Dermis microvascular lymphatic vessel endothelial cell (primary cell): Measurements from ENCODE around the gene CD244. TPM values are rescaled to one million over a fixed set of nuclear protein-coding genes. Genes with fewer than 3 reads are reported as not detected.

ENCODE experiments used
- DNase-seq, 2 donors: peaks; one replicate each; pipeline versions ENCODE4 v3.0.0 to v3.0.0-alpha.2; 2010; ENCODE audit warnings: low read depth in 2 of 2
- total RNA-seq: library from RNA; depleted of rRNA; stranded (reverse); fragments of >200 nt; gene quantifications from 2 replicates; pipeline ENCODE4 v1.2.1, GENCODE V29; 2014

CD244 gene
- total RNA-seq, 1 donor from 2014 or later: not detected

DNA sequence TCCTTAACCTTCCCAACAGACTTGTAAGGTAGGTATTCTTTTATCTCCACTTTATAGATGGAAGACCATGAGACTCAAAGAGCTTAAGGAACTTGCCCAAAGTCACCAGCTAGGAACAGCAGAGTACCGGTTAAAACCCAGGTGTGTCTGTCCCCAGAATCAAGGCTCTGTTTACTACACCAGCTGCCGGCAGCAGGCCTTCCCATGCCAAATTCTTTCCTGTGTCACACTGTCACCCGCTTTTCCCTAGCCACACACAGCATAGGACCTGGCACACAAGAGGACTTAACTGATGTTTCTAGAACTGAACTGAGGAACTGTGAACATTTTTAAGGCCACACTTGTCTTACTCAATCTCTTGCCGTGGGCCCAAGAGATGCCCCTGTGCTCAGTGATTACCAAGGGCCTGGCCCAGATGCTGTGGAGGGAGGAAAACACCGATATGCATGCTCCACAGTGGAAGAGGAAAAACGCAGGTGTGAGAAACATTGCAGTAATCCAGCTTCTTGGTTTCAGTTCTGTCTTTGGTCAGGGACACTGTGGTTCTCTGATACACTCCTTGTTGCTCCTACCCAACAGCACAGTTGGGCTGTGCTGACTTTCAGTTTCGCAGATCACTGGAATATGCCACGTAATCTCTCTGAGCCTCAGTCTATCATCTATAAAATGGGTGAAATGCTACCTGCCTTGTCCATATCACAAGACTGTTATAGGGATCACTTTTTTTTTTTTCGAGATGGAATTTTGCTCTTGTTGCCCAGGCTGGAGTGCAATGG is 80.6 kb downstream of the CD244 start:
- no peak for DNase-seq

DNA sequence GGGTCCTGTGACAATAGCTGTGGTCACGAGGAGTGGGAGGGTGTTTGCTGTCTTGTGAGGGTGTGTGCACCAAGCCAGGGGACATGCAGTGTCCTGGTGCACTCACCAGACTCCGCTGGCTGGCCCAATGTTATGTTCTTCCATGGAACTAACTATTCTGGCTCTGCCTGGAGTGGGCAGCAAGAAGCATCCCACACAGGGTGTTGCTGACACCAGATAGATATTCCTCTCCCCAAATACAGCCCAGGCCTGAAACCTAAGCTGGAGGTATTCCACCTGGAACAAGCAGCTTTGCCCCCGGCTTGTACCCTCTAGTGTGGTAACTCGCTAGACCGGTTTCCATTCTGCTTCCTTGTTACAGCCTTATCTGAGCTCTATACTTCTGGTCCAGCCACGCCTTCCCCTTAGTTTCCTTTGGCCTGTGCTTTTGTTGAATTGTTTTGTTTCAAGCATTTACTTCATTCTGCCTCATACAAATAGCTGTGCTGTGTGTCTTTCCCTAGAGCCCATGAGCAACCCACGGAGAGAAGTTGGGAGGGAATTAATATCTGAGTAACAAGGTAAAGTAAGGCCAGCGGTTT is 81.4 kb downstream of the CD244 start:
- DNase-seq: no peak

DNA sequence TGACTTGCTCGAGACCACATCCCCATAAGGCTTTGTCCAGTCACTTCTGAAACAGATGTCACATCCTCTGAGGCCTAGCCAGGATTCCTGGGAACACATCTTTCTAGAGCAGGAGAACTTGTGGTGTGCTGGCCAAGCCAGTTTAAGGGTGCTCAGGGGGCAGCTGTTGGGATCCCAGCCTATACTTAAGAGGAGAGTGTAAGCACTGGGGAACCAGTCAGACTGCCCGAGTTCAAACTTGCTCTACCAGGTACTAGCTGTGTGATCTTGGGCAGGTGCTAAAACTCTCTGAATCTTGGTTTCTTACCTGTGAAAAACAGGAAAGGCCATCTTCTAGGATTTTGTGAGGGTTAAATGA is 82.3 kb downstream of the CD244 start:
- no peak for DNase-seq

Other genes starting within 250 kb of the CD244 start
- gene SLAMF1, start 215.8 kb downstream of the CD244 start, total RNA-seq: under 0.01 and 0.13 TPM in 2 replicates
- gene CD48, start 151.1 kb downstream of the CD244 start, total RNA-seq: not detected in 2 replicates
- not detected in 2 replicates for gene SLAMF7, start 123.6 kb downstream of the CD244 start, total RNA-seq
- not detected in 2 replicates for gene LY9, start 66.7 kb downstream of the CD244 start, total RNA-seq
- gene ITLN1, start 22.3 kb upstream of the CD244 start, total RNA-seq: not detected in 2 replicates
- not detected in 2 replicates for gene ITLN2, start 91.9 kb upstream of the CD244 start, total RNA-seq
- gene F11R, start 158.3 kb upstream of the CD244 start, total RNA-seq: 92.2 and 191 TPM in 2 replicates
- gene TSTD1, start 176.1 kb upstream of the CD244 start, total RNA-seq: 6.0 and 6.7 TPM in 2 replicates
- gene USF1, start 183.1 kb upstream of the CD244 start, total RNA-seq: 83.2 and 94.9 TPM in 2 replicates
- gene ARHGAP30, start 207.0 kb upstream of the CD244 start, total RNA-seq: not detected in 2 replicates
- under 0.01 and 0.26 TPM in 2 replicates for gene NECTIN4, start 226.7 kb upstream of the CD244 start, total RNA-seq
- 0.76 and 1.7 TPM in 2 replicates for gene KLHDC9, start 235.5 kb upstream of the CD244 start, total RNA-seq